HG03159 (cell line): ENCODE results near the gene SEPTIN6.
A peak's percentile ranks its signal among the peaks of the same experiment; 100 is the strongest.

Experiments used
- ATAC-seq: cut with Tn5 transposase; IDR thresholded peaks from one replicate; pipeline ENCODE4 v1.9.1; 2021; ENCODE audit warnings: mild to moderate bottlenecking, moderate library complexity; ENCODE audit not compliant: unreplicated experiment

SEPTIN6 gene

GRCh38 chrX:119693040-119693995 lies at the start of gene SEPTIN6:
TSS of gene SEPTIN6 (minus strand) at chrX:119693168. CDS start at chrX:119693105, 63 bp downstream.
- peak; percentile 61 for ATAC-seq

GRCh38 chrX:119738742-119739141 lies 45.8 kb upstream of the SEPTIN6 start:
- ATAC-seq = no peak

GRCh38 chrX:119736206-119736764 lies 43.3 kb upstream of the SEPTIN6 start:
- ATAC-seq = no peak

- no peak for ATAC-seq
Measured at GRCh38 chrX:119735467-119735866, 42.5 kb upstream of the SEPTIN6 start.

DNA sequence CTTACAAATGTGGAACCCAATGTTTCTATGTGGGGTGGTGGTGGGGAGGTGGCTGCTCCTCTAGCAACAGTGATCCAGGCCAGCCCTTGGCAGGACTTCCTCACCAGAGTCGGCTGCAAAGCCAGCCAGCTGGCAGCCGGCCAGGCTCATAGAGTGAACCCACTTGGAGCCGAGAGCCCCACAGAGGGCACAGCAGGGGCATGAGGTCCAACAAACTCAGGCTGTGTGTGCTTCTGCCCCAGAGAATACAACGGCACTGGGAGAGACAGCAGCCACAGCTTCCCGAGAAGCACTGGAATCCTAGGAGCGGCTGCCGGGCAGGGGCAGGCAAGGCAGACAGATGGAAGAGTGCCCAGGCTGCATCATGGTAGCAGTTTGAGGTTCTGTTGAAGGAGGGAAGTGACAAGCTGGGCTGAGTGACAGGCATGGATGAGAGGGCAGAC lies 42.0 kb upstream of the SEPTIN6 start:
- ATAC-seq = no peak

DNA sequence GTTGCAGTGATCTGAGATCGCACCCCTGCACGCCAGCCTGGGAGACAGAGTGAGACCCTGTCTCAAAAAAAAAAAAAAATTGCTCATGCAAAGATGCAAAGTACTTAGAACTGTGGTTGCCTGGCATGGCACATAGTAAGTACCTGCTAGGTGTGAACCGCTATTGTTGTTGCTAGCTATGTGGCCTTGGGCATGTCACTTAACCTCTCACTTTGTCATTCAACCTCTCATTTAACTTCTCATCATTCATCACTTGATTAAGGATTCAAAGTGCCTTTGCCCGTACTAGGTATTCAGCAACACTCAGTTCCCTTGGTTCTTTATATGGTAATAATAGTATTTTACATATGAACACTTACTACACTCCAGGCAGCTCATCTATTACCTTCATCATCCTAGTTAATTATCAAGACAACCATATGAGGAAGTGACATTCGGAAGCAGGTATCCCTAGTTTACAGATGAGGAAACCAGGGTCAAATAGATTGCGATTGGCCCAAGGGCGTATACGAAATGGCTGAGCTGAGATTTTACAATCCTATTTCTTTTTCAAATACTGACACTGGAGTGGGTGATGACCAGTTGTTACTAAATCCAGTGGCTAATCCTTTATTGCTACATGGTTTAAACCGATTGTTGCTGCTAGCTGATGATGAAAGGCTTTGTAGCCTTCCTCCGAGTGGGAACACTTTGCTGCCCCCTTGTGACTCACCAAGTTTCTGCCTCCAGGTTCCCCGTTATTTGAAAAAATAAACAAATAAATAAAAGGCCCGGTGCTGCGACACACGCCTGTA lies 36.6 kb upstream of the SEPTIN6 start:
- ATAC-seq = no peak

- no peak for ATAC-seq
Measured at GRCh38 chrX:119728487-119728886, 35.5 kb upstream of the SEPTIN6 start.

GRCh38 chrX:119726900-119727555 lies 34.1 kb upstream of the SEPTIN6 start:
- no peak for ATAC-seq

- no peak for ATAC-seq
Measured at GRCh38 chrX:119721926-119722325, 29.0 kb upstream of the SEPTIN6 start.

- no peak for ATAC-seq
Measured at GRCh38 chrX:119721487-119721886, 28.5 kb upstream of the SEPTIN6 start.

- ATAC-seq = no peak
Measured at GRCh38 chrX:119709630-119710029, 16.7 kb upstream of the SEPTIN6 start.

GRCh38 chrX:119708936-119709335 lies 16.0 kb upstream of the SEPTIN6 start:
- no peak for ATAC-seq

DNA sequence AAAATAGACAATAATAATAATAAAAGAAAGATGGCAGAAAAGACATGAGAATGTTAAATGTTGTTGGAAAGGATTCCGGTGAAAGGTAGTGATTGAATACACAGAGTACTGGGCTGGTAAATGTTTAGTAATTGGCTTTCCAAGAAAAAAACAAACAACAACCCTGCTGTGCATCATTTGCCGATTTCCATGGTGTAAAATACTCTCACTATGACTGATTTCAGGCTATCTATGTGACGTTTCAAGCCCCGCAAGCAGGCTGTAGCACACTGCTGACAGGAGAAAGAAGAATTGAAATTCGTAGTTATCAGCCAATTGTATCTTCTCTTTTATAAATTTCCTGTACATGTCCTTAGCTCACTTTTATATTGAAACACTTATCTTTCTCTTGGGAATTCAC lies 13.6 kb upstream of the SEPTIN6 start:
- no peak for ATAC-seq

- no peak for ATAC-seq
Measured at GRCh38 chrX:119698845-119699244, 5.9 kb upstream of the SEPTIN6 start.

- ATAC-seq = no peak
Measured at GRCh38 chrX:119696251-119696890, 3.4 kb upstream of the SEPTIN6 start.

DNA sequence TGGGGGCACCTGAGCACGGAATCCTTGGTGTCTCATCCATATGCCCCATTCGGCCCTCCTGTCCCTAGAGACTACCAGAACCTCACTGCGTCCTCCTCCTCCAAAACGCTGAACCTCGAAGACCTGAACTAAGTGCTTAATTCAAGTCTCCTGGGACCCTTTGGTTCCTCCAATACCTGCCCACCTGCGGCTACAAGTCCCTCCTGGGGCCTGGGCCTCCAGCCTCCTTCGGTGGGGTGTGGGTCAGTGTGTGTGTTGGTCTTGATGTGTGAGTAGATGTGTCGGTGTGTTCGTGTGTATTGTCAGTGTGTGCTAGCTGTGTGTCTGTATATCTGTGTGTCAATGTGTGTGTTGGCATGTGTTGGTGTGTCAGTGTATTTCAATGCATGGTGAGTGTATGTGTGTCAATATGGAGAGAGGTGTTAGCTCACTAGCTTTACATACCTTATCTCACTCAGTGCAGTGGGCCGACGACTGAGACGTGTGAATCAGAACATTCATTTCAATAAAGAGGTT lies 2.6 kb upstream of the SEPTIN6 start:
- ATAC-seq = no peak

DNA sequence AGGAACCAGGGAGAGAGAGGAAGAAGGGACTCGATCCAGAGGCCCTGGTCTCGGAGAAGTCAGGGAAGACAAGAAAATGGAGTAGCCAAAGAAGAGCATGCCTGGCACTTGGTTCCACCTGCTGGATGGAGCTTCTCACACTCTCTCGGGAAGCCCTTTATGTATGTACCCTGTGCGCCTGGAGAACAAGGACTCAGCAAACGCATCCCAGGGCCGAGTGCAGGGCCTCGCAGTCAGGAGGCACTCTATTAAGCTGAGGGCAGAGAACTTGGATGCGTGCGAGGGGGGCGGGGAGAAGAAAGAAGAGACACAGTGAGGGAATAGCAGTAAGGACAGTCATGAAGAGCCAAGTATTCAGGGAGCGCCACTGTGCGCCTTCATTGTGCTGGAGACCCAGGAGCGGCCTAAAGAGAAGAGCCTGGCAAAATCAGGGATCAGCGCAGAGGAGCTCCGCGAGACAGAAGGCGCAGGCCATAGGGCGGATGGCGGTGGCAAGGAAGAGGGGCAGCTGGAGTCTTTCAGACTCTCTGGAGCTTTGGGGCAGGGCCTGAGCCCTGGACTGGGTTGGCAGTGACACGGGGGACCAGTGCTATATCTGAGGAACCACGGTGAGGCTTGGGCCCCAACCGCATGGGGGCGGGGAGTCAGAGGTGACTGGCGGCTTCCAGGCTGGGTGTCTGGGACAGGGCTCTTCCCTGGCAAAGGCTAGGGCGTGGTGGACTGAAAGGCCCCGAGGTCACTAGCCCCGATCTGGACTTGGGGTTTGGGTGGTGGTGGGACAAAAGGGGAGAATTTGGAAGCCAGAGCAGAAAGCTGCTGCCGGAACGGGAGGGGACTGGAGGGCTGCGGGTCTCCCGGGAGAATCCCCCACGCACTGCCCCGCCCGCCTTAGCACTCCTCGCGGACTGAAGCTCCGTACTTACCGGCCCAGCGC lies 1.9 kb upstream of the SEPTIN6 start:
- ATAC-seq = no peak

GRCh38 chrX:119693996-119694451 lies 1.1 kb upstream of the SEPTIN6 start:
- ATAC-seq = no peak
